GM23338 (cell line): Measurements from ENCODE around the gene TRIP4. TPM values are rescaled to one million over a fixed set of nuclear protein-coding genes. Genes with fewer than 3 reads are reported as not detected.
"Not testable (repeated sequence)": the region's sequence is repeated elsewhere in the genome, so short reads cannot be mapped to it uniquely, and the experiment has no call there.

Experiments used
- ATAC-seq: fragments of 200-7000 bp; cut with Tn5 transposase; 3 replicates; pipeline ENCODE4 v1.9.1; 2020
- DNase-seq: peaks from one replicate; pipeline ENCODE4 v3.0.0-alpha.2; 2015; ENCODE audit warnings: low spot score
- H2AFZ ChIP-seq: fragments of 200-600 bp; sonication (generic); 2 replicates; pipeline ENCODE4 v1.8.0; 2016; ENCODE audit warnings: antibody characterized with exemption, mild to moderate bottlenecking, moderate library complexity
- H3F3A ChIP-seq: fragments of 200-600 bp; sonication (generic); replicated peaks from 2 replicates; pipeline ENCODE4 v1.8.0; 2017; ENCODE audit warnings: antibody characterized with exemption, mixed run types, low read depth
- H3K27ac ChIP-seq: fragments of 200-600 bp; sonication (generic); 2 replicates; pipeline ENCODE4 v1.6.1; 2016; ENCODE audit warnings: low read depth
- H3K27me3 ChIP-seq: fragments of 200-600 bp; sonication (generic); 2 replicates; pipeline ENCODE4 v1.8.0; 2016; ENCODE audit warnings: mild to moderate bottlenecking, mixed run types, moderate library complexity; ENCODE audit not compliant: insufficient read depth
- H3K36me3 ChIP-seq: fragments of 200-600 bp; sonication (generic); 2 replicates; pipeline ENCODE4 v1.8.0; 2016; ENCODE audit warnings: mild to moderate bottlenecking; ENCODE audit not compliant: insufficient read depth
- H3K4me1 ChIP-seq: fragments of 200-600 bp; sonication (generic); 2 replicates; pipeline ENCODE4 v1.8.0; 2016; ENCODE audit warnings: mild to moderate bottlenecking, moderate library complexity; ENCODE audit not compliant: insufficient read depth
- H3K4me2 ChIP-seq: fragments of 200-600 bp; sonication (generic); 2 replicates; pipeline ENCODE4 v1.7.1; 2017; ENCODE audit warnings: mixed run types
- H3K4me3 ChIP-seq: fragments of 200-600 bp; sonication (generic); 2 replicates; pipeline ENCODE4 v1.6.1; 2016; ENCODE audit warnings: mixed run types
- H3K79me2 ChIP-seq: fragments of 200-600 bp; sonication (generic); replicated peaks from 2 replicates; pipeline ENCODE4 v1.8.0; 2017; ENCODE audit warnings: mild to moderate bottlenecking; ENCODE audit not compliant: insufficient read depth
- H3K9me2 ChIP-seq: fragments of 200-600 bp; sonication (generic); 2 replicates; pipeline ENCODE4 v1.8.0; 2017; ENCODE audit not compliant: insufficient read depth
- H4K20me1 ChIP-seq: fragments of 200-600 bp; sonication (generic); replicated peaks from 2 replicates; pipeline ENCODE4 v1.8.0; 2017; ENCODE audit warnings: mild to moderate bottlenecking; ENCODE audit not compliant: insufficient read depth
- H3K27ac Mint-ChIP-seq: 2 replicates; pipeline ENCODE4 v1.8.0; 2020; ENCODE audit warnings: inconsistent platforms, mild to moderate bottlenecking, moderate library complexity, mixed read lengths
- H3K27me3 Mint-ChIP-seq: 3 replicates; pipeline ENCODE4 v1.8.0; 2022; ENCODE audit warnings: low read depth, mild to moderate bottlenecking, moderate library complexity, mixed read lengths, inconsistent platforms; ENCODE audit not compliant: insufficient read depth, poor library complexity
- H3K36me3 Mint-ChIP-seq: 3 replicates; pipeline ENCODE4 v1.8.0; 2021; ENCODE audit warnings: low read depth, mild to moderate bottlenecking, inconsistent platforms, moderate library complexity, mixed read lengths
- H3K4me1 Mint-ChIP-seq: 3 replicates; pipeline ENCODE4 v1.8.0; 2020; ENCODE audit warnings: mild to moderate bottlenecking, inconsistent platforms, mixed read lengths
- H3K4me3 Mint-ChIP-seq: 3 replicates; pipeline ENCODE4 v1.8.0; 2021; ENCODE audit warnings: moderate library complexity, mild to moderate bottlenecking, inconsistent platforms, mixed read lengths
- H3K9me3 Mint-ChIP-seq: 3 replicates; pipeline ENCODE4 v1.8.0; 2020; ENCODE audit warnings: moderate library complexity, mild to moderate bottlenecking, inconsistent platforms, mixed read lengths
- CREB1 ChIP-seq: fragments of 250-450 bp; sonication (Bioruptor Pico); IDR thresholded peaks from 2 replicates; pipeline ENCODE4 v1.5.0; 2020; ENCODE audit warnings: low read depth, mild to moderate bottlenecking, moderate library complexity
- EZH2 ChIP-seq: fragments of 200-600 bp; sonication (generic); IDR thresholded peaks from one replicate; pipeline ENCODE4 v1.8.0; 2017; ENCODE audit warnings: antibody characterized with exemption, mild to moderate bottlenecking, low read depth; ENCODE audit not compliant: unreplicated experiment
- EZH2phosphoT487 ChIP-seq: fragments of 200-600 bp; sonication (generic); IDR thresholded peaks from one replicate; pipeline ENCODE4 v1.8.1; 2018; ENCODE audit warnings: antibody characterized with exemption; ENCODE audit not compliant: unreplicated experiment
- NANOG ChIP-seq: IDR thresholded peaks from 2 replicates; pipeline ENCODE4 v1.6.1; 2016; ENCODE audit warnings: antibody characterized with exemption, borderline replicate concordance
- POLR2AphosphoS5 ChIP-seq: IDR thresholded peaks from 2 replicates; pipeline ENCODE4 v1.6.1; 2016; ENCODE audit warnings: antibody characterized with exemption, low read depth
- REST ChIP-seq: IDR thresholded peaks from one replicate; pipeline ENCODE4 v1.6.1; 2018; ENCODE audit warnings: antibody characterized with exemption; ENCODE audit not compliant: unreplicated experiment
- ZNF114 ChIP-seq: fragments of 250-450 bp; sonication (Bioruptor Pico); IDR thresholded peaks from 2 replicates; pipeline ENCODE4 v1.5.0; 2020; ENCODE audit warnings: mild to moderate bottlenecking, moderate library complexity
- ZNF331 ChIP-seq: fragments of 250-450 bp; sonication (Bioruptor Pico); IDR thresholded peaks from 2 replicates; pipeline ENCODE4 v1.5.0; 2020; ENCODE audit warnings: low read depth, mild to moderate bottlenecking, moderate library complexity
- polyA plus RNA-seq: library from polyadenylated mRNA; unstranded; fragments of >200 nt; fragmentation: Nextera tagmentation; extraction: Ambion mirVana; gene quantifications from 2 replicates; pipeline ENCODE4 v1.2.1, GENCODE V29; 2016
- total RNA-seq: library from RNA; depleted of rRNA; stranded (reverse); fragments of >200 nt; shearing (Covaris generic); gene quantifications from 2 replicates; pipeline ENCODE4 v1.2.3, GENCODE V29; 2014
- TF ChIP-seq, protein P1 (sequence below), 2 experiments: fragments of 200-600 bp in 1 of 2; sonication (generic) in 1 of 2; conservative IDR thresholded peaks; 2 replicates each; pipeline versions ENCODE4 v1.5.1 to v1.6.1; 2016 to 2017; ENCODE audit warnings: antibody characterized with exemption in 2 of 2, low read depth in 2 of 2, mild to moderate bottlenecking in 2 of 2, moderate library complexity in 1 of 2

TRIP4 gene
- total and polyA plus RNA-seq, 2 experiments from 2014 or later: 10.3 to 16.0 TPM

GRCh38 chr15:64380130-64380870, 7.3 kb upstream of the TRIP4 start:
- DNase-seq, H3K36me3 ChIP-seq, H3K9me3 Mint-ChIP-seq, H3K27me3 Mint-ChIP-seq, ATAC-seq, H3K4me1 ChIP-seq, H4K20me1 ChIP-seq, H3F3A ChIP-seq, H3K27ac ChIP-seq, H3K9me2 ChIP-seq, H3K27ac Mint-ChIP-seq: not testable (repeated sequence)
- peak overlapping the region; percentile 88 for H3K4me3 Mint-ChIP-seq
- H3K36me3 Mint-ChIP-seq: peaks cover 27% of the 10 kb centered on the region; the same call in 2 of the 3 replicates
- peaks cover 10% of the 10 kb centered on the region for H3K4me1 Mint-ChIP-seq
- Histone ChIP-seq H2AFZ (peak overlapping the region; percentile 91), H3K4me2 (peak overlapping the region; percentile 86), H3K27me3 (peaks cover 44% of the 10 kb centered on the region), H3K79me2 (peaks cover 13% of the 10 kb centered on the region), H3K4me3 (peak overlapping the region; percentile 66)

DNA sequence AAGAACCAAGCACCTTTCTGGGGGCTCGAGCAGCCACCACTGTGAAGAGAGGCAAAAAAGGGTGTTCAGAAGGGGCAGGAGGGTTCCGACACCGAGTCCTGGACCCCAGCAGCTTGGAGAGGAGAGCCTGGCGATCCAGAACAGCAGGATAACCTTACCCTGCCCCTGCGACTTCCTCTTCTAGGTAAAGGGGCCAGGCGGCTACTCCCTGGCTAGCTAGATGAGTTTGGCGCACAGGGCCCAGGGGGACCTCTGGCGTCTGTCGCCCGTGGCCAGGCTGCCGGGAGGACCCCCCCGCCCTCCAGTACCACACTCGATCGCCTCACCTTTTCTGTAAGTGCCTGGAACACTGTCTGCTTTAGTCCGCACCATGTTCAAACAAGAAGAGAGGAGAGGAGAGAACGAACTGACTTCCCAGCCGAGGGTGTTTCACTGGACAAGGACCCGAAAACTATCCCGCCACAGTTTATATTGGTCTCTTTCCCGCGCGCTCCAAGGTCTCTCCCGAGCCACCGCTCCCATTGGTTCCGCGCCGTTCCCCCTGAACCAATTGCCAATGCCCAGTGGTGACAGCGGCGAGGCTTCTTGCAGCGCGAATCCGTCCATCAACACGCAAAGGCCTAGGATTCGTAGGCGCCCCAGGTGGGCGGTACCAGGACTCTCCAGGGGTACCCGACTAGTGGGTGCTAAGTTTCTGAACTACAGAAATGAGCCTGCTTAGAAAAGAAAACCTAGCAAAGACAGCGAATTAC, 6.5 kb upstream of the TRIP4 start, which contains the start of gene PCLAF:
TSS of gene PCLAF (minus strand) at position 442 of the 752 bp plus-strand sequence. CDS start at position 372, 70 bp downstream.
- no peaks in the 10 kb centered on the region for H3K9me2 ChIP-seq
- Mint-ChIP-seq H3K27ac (peak within 1 kb of the TSS; percentile 68; the same call in 1 of the 2 replicates), H3K9me3 (no peaks in the 10 kb centered on the region), H3K4me3 (peak within 1 kb of the TSS; percentile 88), H3K36me3 (peaks cover 19% of the 10 kb centered on the region; the same call in 2 of the 3 replicates), H3K4me1 (peaks cover 10% of the 10 kb centered on the region), H3K27me3 (peaks cover 10% of the 10 kb centered on the region)
- TF ChIP-seq CREB1 (CRISPR knock-in tag): peak; percentile 68
- TF ChIP-seq EZH2phosphoT487: no peak
- peak; percentile 77 for TF ChIP-seq POLR2AphosphoS5
- TF ChIP-seq, protein P1, sequence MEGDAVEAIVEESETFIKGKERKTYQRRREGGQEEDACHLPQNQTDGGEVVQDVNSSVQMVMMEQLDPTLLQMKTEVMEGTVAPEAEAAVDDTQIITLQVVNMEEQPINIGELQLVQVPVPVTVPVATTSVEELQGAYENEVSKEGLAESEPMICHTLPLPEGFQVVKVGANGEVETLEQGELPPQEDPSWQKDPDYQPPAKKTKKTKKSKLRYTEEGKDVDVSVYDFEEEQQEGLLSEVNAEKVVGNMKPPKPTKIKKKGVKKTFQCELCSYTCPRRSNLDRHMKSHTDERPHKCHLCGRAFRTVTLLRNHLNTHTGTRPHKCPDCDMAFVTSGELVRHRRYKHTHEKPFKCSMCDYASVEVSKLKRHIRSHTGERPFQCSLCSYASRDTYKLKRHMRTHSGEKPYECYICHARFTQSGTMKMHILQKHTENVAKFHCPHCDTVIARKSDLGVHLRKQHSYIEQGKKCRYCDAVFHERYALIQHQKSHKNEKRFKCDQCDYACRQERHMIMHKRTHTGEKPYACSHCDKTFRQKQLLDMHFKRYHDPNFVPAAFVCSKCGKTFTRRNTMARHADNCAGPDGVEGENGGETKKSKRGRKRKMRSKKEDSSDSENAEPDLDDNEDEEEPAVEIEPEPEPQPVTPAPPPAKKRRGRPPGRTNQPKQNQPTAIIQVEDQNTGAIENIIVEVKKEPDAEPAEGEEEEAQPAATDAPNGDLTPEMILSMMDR (conservative IDR thresholded peaks at IDR 0.05; ENCODE audit: low read depth in 2 of 2): peak in 1 of 2 experiments; percentile 35; a peak in 2 of 4 replicates
- H3K27me3 ChIP-seq: peaks cover 53% of the 10 kb centered on the region
- H3K36me3 ChIP-seq: peaks cover 5% of the 10 kb centered on the region
- no peak within 1 kb of the TSS for H3K27ac ChIP-seq
- H4K20me1 ChIP-seq: no peaks in the 10 kb centered on the region
- peak within 1 kb of the TSS; percentile 91 for H2AFZ ChIP-seq
- H3K79me2 ChIP-seq: peaks cover 13% of the 10 kb centered on the region
- peaks cover 8% of the 10 kb centered on the region; the same call in 1 of the 2 replicates for H3K4me1 ChIP-seq
- H3F3A ChIP-seq: no peaks in the 10 kb centered on the region
- ATAC-seq: peak; percentile 99
- H3K4me3 ChIP-seq: peak within 1 kb of the TSS; percentile 66
- DNase-seq: peak; percentile 98
- peak within 1 kb of the TSS; percentile 86 for H3K4me2 ChIP-seq

GRCh38 chr15:64383760-64384159, 3.9 kb upstream of the TRIP4 start:
- ATAC-seq: no peak
- H3K4me2 ChIP-seq: no peak overlapping the region
- Mint-ChIP-seq H3K36me3 (peaks cover 11% of the 10 kb centered on the region; the same call in 2 of the 3 replicates), H3K4me1 (peaks cover 12% of the 10 kb centered on the region), H3K27me3 (peaks cover 12% of the 10 kb centered on the region), H3K9me3 (no peaks in the 10 kb centered on the region; the same call in 2 of the 3 replicates), H3K4me3 (no peak overlapping the region), H3K27ac (no peak overlapping the region)
- peaks cover 19% of the 10 kb centered on the region for H3K79me2 ChIP-seq
- H3F3A ChIP-seq: peaks cover 3% of the 10 kb centered on the region; the same call in 1 of the 2 replicates
- no peaks in the 10 kb centered on the region for H4K20me1 ChIP-seq
- H3K4me3 ChIP-seq: no peak overlapping the region
- no peak for DNase-seq
- H3K4me1 ChIP-seq: peaks cover 8% of the 10 kb centered on the region; the same call in 1 of the 2 replicates
- no peaks in the 10 kb centered on the region for H3K9me2 ChIP-seq
- H3K27me3 ChIP-seq: peaks cover 54% of the 10 kb centered on the region
- no peak overlapping the region for H2AFZ ChIP-seq
- H3K27ac ChIP-seq: no peak overlapping the region
- H3K36me3 ChIP-seq: no peaks in the 10 kb centered on the region
- TF ChIP-seq, protein P1 (conservative IDR thresholded peaks at IDR 0.05; ENCODE audit: low read depth in 2 of 2): no peak
- no peak for TF ChIP-seq EZH2
- TF ChIP-seq ZNF114 (CRISPR knock-in tag): no peak
- TF ChIP-seq NANOG: no peak
- no peak for TF ChIP-seq ZNF331 (CRISPR knock-in tag)
- no peak for TF ChIP-seq REST
